H1 (cell line): ENCODE data around the gene ZFAND3.

Experiments used
- BRCA1 ChIP-seq: IDR thresholded peaks from 2 replicates; pipeline ENCODE4 v1.6.1; 2012; ENCODE audit warnings: low read depth, low read length, improper control_type of control experiment
- CBX5 ChIP-seq: fragments of 300-800, 300-1000 bp; sonication (generic); IDR thresholded peaks from 2 replicates; pipeline ENCODE4 v1.7.1; 2016; ENCODE audit warnings: antibody characterized with exemption, low read length, low read depth
- EZH2 ChIP-seq: fragments of 200-600 bp; sonication (generic); IDR thresholded peaks from 2 replicates; pipeline ENCODE4 v1.7.1; 2012; ENCODE audit warnings: low read depth, mild to moderate bottlenecking, moderate library complexity, low read length, inconsistent platforms; ENCODE audit not compliant: severe bottlenecking
- JUND ChIP-seq: IDR thresholded peaks from 2 replicates; pipeline ENCODE4 v1.6.1; 2011; ENCODE audit warnings: mild to moderate bottlenecking, improper control_type of control experiment, low read length
- POLR2A ChIP-seq, 2 experiments: IDR thresholded peaks; 1 replicate in 1 of 2; 2 replicates in 1 of 2; pipeline ENCODE4 v1.6.1; 2011; ENCODE audit warnings: low read depth in 2 of 2, low read length in 2 of 2, mild to moderate bottlenecking in 2 of 2; ENCODE audit errors: control extremely low read depth in 1 of 2
- POLR2AphosphoS5 ChIP-seq: IDR thresholded peaks from 2 replicates; pipeline ENCODE4 v1.6.1; 2011; ENCODE audit warnings: low read depth, low read length
- RAD21 ChIP-seq, 2 experiments: IDR thresholded peaks in 1 of 2; conservative IDR thresholded peaks in 1 of 2; 2 replicates each; pipeline ENCODE4 v1.6.1; 2011; ENCODE audit warnings: low read depth in 2 of 2, low read length in 2 of 2, improper control_type of control experiment in 1 of 2, inconsistent platforms in 1 of 2, mild to moderate bottlenecking in 1 of 2, moderate library complexity in 1 of 2
- RBBP5 ChIP-seq: IDR thresholded peaks from 2 replicates; pipeline ENCODE4 v1.7.1; 2012; ENCODE audit warnings: low read depth, mild to moderate bottlenecking, inconsistent platforms, low read length, moderate library complexity, borderline replicate concordance
- RNF2 ChIP-seq: fragments of 200-900, 300-1000 bp; sonication (generic); IDR thresholded peaks from 2 replicates; pipeline ENCODE4 v1.7.1; 2016; ENCODE audit warnings: borderline replicate concordance, low read depth, mild to moderate bottlenecking, antibody characterized with exemption, low read length; ENCODE audit not compliant: poor library complexity, severe bottlenecking; ENCODE audit errors: missing control alignments
- RXRA ChIP-seq: IDR thresholded peaks from 2 replicates; pipeline ENCODE4 v1.6.1; 2011; ENCODE audit warnings: low read depth, mild to moderate bottlenecking, low read length, moderate library complexity; ENCODE audit not compliant: insufficient read depth
- SIX5 ChIP-seq: IDR thresholded peaks from 2 replicates; pipeline ENCODE4 v1.6.1; 2011; ENCODE audit warnings: mild to moderate bottlenecking, low read depth, low read length
- SP1 ChIP-seq: IDR thresholded peaks from 2 replicates; pipeline ENCODE4 v1.6.1; 2011; ENCODE audit warnings: low read depth, low read length
- TF ChIP-seq, protein P1 (sequence below), 3 experiments: IDR thresholded peaks; 1 replicate in 2 of 3; 2 replicates in 1 of 3; pipeline versions ENCODE4 v1.5.1 to v1.6.1; 2011; ENCODE audit warnings: low read length in 3 of 3, mild to moderate bottlenecking in 3 of 3, inconsistent platforms in 2 of 3, low read depth in 1 of 3, moderate library complexity in 1 of 3; ENCODE audit not compliant: insufficient read depth in 1 of 3; ENCODE audit errors: control extremely low read depth in 1 of 3
- TF ChIP-seq, protein P2 (sequence below): IDR thresholded peaks from 2 replicates; pipeline ENCODE4 v1.6.1; 2012; ENCODE audit warnings: inconsistent platforms

DNA sequence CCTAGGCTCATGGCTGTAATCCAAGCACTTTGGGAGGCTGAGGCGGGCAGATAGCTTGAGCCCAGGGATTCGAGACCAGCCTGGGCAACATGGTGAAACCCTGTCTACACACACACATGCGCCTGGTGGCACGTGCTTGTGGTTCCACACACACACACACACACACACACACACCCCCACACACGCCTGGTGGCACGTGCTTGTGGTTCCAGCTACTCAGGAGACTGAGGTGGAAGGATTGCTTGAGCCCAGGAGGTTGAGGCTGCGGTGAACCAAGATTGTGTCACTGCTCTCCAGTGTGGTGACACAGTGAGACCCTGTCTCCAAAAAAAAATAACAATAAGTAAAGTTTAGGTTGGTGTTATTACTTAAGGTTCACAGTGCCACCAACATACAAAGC, 165.8 kb downstream of the ZFAND3 start:
- TF ChIP-seq, protein P1, sequence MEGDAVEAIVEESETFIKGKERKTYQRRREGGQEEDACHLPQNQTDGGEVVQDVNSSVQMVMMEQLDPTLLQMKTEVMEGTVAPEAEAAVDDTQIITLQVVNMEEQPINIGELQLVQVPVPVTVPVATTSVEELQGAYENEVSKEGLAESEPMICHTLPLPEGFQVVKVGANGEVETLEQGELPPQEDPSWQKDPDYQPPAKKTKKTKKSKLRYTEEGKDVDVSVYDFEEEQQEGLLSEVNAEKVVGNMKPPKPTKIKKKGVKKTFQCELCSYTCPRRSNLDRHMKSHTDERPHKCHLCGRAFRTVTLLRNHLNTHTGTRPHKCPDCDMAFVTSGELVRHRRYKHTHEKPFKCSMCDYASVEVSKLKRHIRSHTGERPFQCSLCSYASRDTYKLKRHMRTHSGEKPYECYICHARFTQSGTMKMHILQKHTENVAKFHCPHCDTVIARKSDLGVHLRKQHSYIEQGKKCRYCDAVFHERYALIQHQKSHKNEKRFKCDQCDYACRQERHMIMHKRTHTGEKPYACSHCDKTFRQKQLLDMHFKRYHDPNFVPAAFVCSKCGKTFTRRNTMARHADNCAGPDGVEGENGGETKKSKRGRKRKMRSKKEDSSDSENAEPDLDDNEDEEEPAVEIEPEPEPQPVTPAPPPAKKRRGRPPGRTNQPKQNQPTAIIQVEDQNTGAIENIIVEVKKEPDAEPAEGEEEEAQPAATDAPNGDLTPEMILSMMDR (IDR thresholded peaks at IDR 0.05; ENCODE audit: control extremely low read depth in 1 of 3, insufficient read depth in 1 of 3, low read depth in 1 of 3, low read length in 3 of 3): no peak
- TF ChIP-seq SP1: no peak
- TF ChIP-seq SIX5: no peak
- TF ChIP-seq, protein P2, sequence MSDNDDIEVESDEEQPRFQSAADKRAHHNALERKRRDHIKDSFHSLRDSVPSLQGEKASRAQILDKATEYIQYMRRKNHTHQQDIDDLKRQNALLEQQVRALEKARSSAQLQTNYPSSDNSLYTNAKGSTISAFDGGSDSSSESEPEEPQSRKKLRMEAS: no peak
- TF ChIP-seq POLR2AphosphoS5: no peak
- TF ChIP-seq BRCA1: no peak
- no peak for TF ChIP-seq RNF2
- no peak for TF ChIP-seq JUND
- no peak for TF ChIP-seq POLR2A (IDR thresholded peaks at IDR 0.05; ENCODE audit: control extremely low read depth in 1 of 2, low read depth in 2 of 2, low read length in 2 of 2)
- TF ChIP-seq RXRA: no peak
- no peak for TF ChIP-seq EZH2
- no peak for TF ChIP-seq RBBP5
- no peak for TF ChIP-seq CBX5
- no peak for TF ChIP-seq RAD21 (IDR thresholded peaks at IDR 0.05 in 1 of 2, conservative IDR thresholded peaks at IDR 0.05 in 1 of 2; ENCODE audit: low read depth in 2 of 2, low read length in 2 of 2)
